CD4-positive, alpha-beta T cell treated with Interleukin-17A for 1 hour (primary cell): Measurements from ENCODE around the gene ADAMTS1.

Source experiments
- DNase-seq: peaks from one replicate; pipeline ENCODE4 v3.0.0-alpha.2; 2020

ADAMTS1 gene

DNA sequence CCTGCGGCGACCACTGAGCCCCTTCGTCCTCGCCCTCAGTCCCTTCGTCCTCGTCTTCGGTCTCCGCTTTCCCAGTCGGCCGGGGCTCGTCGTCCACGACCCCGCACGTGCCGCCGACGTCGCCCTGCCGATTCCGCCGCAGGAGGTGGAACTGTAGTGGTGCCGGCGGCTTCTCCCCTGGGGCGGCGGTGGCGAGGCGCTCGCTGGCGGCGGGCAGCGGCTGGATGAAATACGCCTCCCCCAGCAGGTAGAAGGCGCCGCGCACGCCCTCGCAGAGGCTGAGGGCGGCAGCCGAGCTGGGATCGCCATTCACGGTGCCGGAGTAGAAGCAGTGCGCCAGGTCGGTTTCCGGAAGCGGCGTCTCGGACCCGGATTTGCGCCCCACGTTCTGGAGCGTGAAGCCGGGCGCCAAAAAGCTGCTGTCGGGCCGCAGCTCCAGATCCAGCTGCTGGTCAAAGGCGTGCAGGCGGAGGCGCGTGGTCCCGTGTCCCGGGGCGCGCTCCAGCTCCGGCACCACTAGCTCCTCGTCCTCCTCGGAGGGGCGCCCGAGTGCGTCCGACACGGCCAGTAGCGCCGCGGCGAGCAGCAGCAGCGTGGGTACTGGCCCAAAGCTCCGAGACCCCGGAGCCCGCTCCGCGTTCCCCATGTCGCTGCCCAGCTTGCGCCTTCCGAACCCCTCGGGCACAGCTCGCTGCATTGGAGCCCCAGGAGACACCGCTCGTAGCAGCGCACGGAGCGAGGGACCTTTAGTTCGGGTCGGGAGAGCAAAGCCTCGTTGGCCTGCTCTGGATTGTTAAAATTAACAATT is 747 bp downstream of the ADAMTS1 start:
- no peak for DNase-seq

- DNase-seq: no peak
These were observed 1.3 kb downstream of the ADAMTS1 start for GRCh38 chr21:26843933-26844257.

DNA sequence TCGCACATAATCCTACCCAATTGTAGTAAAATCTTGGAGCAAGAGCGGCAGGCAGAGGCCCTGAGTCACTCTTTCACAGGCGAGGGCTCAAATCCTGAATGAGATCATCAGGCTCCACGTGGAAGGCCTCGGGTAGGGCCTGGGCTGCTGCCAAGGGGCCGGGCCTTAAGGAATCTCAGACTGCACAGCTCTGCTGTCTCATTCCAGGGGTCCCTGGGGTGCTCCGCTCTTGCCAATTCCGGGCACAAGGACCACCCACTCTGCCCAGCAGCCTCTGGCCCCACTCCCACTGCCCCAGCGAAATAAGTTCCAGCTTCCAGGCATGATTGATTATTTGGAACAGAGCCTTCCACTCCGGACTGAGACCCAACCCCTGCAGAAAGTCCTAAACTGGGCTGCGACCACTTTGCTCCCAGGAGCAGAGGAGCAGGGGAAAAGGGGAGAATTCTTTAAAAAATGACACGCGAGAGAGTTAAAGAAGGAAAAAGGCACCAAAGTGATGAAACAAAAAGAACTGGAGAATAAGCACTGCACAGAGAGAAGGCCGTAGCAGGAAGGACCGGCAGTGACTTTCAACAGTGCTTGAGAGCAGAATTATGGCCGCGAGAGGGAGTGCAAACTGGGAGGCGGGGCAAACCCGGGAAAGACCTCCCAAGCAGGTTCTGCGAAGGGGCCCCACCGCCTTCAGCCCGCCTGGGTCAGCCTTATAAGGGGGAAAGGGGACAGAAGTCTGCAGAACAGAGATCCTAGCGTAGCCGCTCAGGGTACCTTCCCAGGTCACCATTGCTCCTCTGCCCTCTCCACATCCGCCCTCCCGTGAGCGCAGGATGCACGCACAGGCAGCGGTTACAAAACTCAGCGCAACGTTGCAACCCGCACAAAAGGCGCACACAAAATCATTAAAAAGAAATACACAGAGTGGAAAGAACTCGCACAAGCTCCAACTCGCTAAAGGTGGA is 2.0 kb downstream of the ADAMTS1 start:
- peak; percentile 22 for DNase-seq

DNA sequence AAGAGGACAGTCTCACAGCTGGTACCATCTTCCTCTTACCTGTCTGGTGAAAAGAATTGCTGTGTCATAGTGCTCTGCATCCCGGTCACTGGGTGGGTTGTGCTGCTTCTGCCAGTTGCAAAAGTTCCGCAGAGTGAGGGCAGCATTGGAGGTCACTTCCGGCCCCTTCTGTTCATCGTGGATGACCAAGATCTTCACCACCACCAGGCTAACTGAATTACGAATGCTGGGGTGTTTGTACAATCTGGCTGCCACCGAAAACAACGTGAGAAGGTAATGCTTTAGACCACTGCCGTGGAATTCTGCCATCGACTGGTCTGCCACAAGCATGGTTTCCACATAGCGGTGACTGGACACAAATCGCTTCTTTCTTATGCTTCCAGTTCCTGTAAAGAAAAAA is 2.9 kb downstream of the ADAMTS1 start:
- no peak for DNase-seq

DNA sequence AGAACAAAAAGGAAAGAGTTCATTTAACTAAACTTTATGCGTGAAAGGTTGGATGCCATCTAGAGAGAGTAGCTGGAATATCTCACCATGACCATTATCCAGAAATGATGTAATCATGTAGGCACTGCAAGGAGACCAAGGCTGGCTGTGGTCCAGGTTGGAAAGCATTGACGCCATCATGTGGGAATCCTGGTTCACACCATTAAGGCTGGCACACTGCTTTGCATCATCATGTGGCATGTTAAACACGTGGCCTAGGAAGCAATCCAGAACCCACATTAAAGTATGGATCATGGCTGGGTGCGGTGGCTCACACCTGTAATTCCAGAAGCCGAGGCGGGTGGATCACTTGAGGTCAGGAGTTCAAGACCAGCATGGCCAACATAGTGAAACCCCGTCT is 4.3 kb downstream of the ADAMTS1 start:
- no peak for DNase-seq

GRCh38 chr21:26840201-26840600 is 5.0 kb downstream of the ADAMTS1 start:
- peak; percentile 25 for DNase-seq

DNA sequence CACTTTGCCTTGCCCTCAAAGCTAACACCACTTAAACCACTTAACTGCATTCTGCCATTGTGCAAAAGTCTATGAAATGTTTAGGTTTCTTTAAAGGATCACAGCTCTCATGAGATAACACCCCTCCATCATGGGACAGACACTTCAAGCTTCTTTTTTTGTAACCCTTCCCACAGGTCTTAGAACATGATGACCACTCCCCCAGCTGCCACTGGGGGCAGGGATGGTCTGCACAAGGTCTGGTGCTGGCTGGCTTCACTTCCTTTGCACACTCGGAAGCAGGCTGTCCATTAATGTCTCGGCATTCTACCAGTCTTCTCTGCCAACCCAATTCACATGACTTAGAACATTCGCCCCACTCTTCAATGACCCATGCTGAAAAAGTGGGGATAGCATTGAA is 7.7 kb downstream of the ADAMTS1 start:
- no peak for DNase-seq

DNA sequence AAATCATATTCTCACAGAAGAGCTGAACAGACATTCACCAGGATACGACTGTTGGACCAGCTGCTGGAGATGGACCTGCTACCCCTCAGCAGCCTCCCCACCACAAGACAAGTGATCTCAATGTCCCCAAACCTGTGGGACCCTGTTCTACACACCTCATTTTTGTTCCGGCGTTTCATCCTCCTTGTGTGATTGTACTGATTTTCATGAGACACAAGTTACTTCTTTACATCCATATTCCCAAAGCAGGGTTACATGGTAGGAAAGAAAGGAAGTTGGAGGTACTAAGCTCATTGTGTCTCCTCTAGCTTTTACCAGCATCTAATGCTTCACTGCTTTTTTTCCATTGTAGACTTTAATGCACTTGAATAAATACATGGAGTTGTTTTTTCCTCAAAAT is 8.7 kb downstream of the ADAMTS1 start:
- no peak for DNase-seq

GRCh38 chr21:26835714-26836265 is 9.4 kb downstream of the ADAMTS1 start:
- DNase-seq: no peak

DNA sequence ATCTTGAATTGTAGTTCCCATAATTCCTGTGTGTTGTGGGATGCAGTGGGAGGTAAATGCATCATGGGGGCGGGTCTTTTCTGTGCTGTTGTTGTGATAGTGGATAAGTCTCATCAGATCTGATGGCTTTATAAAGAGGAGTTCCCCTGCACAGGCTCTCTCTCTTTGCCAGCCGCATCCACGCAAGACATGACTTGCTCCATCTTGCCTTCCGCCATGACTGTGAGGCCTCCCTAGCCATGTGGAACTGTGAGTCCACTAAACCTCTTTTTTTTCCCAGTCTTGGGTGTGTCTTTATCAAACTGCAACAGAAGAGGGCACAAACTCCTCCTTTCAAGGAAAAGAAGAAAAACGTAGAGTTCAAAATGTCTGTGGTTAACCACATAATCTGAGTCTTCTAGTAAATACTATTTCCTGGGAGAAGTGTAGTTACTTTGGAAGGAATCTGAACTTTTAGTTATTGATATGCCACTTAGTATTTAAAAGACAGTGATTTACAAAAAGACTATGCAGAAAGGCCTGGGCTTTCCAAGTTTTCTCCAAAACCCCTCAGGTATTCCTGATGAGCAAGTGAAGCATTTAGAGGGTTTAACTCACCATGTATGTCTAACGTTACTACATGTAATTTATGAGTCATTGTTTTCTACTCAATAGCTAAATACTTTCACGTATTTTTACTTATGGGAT is 10.0 kb downstream of the ADAMTS1 start:
- DNase-seq: no peak

- DNase-seq: no peak
These were observed 10.9 kb downstream of the ADAMTS1 start for GRCh38 chr21:26834181-26834905.

DNA sequence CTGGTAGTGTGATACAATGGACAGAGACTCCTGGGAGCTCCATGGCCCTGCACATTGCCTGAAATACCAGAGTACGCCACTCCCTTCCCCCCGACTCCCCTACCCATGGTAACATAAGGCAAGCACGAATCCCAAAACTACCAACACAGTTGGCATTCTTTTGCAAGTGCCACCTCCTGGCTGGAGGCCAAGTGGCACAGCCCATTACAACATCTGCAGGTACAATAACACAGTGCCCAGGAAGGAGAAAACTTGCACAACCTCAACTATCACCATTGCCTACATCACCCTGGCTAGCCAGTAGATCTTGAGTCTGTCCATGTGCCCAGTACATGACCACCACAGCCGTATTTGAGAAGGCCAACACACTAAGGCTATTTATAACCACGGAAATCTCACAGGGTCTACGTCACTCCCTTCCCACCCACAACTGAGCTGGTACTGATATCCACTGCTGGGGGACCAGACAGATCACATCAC is 11.7 kb downstream of the ADAMTS1 start:
- no peak for DNase-seq

DNA sequence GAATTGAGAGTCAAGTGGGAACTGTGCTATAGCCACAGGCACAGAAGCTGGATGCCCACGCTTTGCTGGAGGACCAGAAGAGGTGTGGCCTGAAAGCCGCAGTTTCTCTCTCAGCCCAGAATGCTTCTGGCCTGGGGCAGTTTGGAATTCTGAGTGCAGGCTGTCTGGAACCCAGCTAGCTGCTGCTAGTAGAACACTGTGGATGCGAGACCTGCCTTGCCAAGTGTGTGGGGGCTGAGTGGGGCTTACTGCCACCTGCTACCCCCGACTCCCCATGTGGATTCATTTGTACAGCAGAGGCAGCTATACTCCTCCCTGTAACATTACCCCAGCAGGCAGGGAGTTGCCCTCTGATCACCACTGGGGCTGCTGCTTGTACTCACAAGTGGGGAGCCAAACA is 12.2 kb downstream of the ADAMTS1 start:
- no peak for DNase-seq

DNA sequence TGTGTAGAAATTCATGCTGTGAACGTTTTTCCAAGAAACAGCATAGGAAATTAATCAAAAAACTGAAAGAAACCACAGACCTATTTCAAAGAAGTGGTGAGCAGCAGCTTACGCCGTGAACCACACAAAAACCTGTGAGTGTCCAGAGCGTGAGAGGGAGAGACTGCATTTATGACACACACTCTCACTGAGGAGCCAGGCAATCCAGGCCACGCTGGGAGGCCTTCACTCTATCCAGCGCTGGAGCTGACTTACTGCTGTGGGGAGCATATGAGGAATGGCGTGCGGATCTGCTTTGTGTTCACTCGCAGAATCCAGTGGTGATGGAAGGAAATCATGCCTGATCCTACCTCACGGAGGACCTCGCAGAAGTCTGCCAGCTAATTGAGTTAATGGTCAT is 12.7 kb downstream of the ADAMTS1 start:
- no peak for DNase-seq

DNA sequence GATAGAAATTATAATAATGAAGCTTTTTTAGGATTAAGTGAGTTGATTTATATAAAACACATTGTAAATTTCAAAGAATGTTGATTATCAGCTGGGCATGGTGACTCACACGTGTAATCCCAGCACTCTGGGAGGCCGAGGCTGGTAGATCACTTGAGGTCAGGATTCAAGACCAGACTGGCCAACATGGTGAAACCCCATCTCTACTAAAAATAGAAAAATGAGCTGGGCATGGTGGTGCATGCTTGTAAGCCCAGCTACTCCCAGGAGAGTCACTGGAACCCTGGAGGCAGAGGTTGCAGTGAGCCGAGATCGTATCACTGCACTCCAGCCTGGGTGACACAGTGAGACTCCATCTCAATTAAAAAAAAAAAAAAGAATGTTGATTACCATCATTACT is 18.4 kb downstream of the ADAMTS1 start:
- no peak for DNase-seq

DNA sequence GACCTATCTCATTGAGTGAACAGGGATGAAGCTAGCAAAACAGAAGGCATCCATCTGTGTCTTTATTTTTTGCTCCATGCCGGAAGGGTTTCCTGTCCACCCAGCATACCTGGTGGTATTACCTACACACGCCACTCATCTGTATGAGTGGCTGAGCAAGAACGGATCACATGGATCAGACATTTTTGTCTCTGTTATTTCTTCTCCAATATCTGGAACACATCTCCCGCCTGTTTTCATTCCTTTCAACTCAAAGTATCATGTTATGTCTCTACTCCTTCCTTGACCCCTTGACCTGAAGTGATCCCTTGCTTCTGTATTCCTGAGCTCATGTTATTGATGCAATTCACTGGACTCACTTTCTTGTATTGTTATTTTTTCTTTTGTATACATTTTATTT is 24.7 kb downstream of the ADAMTS1 start:
- no peak for DNase-seq

DNA sequence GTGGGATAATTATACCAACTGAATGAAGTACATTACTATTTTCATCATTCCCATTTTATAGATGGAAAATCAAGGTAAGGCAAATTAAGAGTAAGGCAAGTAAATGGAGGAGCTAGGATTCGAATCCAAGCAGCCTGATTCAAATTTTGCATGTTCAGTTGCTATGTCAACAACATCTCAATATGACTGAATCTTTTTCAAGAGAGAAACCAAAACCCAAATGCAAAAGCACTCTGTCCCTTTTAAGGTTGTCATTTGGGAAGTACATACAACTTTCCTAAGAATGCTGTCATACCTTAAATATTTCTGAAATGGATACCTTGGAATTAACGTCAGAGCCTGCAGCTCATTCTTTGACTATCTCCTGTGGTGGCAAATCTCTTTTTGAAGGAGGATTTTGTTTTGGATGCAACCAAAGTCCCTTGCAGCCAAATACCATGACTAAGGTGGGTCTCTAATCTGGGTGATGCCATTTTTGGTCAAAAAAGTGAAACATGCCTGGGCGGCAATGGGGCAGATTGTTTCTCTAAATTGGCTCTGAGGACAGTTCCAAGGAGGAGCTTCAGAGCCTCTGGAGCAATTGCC is 25.4 kb downstream of the ADAMTS1 start:
- no peak for DNase-seq

GRCh38 chr21:26818906-26819305 is 26.3 kb downstream of the ADAMTS1 start:
- DNase-seq: no peak

DNA sequence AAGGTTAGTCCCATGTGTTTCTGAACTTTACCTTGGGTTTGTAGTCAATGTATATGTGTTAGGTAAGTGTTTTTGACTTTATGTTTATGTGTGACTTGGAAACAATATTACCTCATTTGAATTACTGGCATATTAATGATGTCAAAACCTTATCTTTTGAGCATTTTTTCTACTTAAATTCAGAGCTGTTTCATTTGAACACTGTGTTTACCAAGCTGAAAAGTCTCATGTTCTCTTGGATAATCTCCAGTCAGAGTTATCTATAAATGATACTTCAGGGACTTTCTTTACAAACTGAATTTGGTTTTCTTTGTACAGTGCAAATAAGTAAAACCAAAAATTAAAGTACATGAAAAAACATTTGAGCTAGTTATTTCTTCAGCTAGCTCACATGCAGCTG is 30.0 kb downstream of the ADAMTS1 start:
- no peak for DNase-seq

DNA sequence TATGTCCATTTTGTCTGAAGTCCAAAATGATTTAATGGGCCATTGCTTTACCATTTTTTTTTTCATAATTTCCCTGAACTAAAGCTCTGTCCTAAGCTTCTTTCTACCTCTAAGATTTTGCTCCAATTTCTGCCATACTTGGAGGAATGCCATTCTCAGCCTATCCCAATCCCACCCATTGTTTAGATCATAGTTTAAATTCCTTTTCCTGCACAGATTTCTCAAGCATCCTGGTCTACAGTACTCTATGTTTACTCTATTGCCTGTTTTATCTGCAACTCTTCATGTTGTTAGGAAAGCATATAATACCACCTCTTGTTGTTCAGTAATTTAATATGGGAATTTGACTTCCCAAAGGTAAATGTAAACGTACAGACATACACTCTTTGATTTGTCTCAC is 30.8 kb downstream of the ADAMTS1 start:
- DNase-seq: no peak

- no peak for DNase-seq
These were observed 31.7 kb downstream of the ADAMTS1 start for GRCh38 chr21:26813426-26813998.

GRCh38 chr21:26812173-26812572 is 33.0 kb downstream of the ADAMTS1 start:
- no peak for DNase-seq
